Measurements from ENCODE around the gene TAF10. TPM values are rescaled to one million over a fixed set of nuclear protein-coding genes. Genes with fewer than 3 reads are reported as not detected.

Gene TAF10
- total and polyA plus RNA-seq, 5 experiments from 2014 or later: 107 to 332 (median 247) TPM

- POLR2A ChIA-PET: interaction anchor here (1.4 to 3.0 kb wide), 3 partner anchors 11 to 53 kb away, joined by 3 to 12 read pairs (median 7); partner anchors contain the start of genes MRPL17, TAF10 and TPP1
Observed at GRCh38 chr11:6629892-6630631, 18.0 kb upstream of the TAF10 start.

GRCh38 chr11:6629573-6629891 is 17.5 kb upstream of the TAF10 start:
- DNase-seq (no peak), ATAC-seq (no peak)
- H3K36me3 Mint-ChIP-seq: peaks cover 0 to 40% (median 12%) of the 10 kb centered on the region in 3 donors
- POLR2A ChIA-PET: no interaction called here
- no peaks in the 10 kb centered on the region for H3K9me3 Mint-ChIP-seq
- H3K4me3 Mint-ChIP-seq: no peak overlapping the region
- H3K27me3 Mint-ChIP-seq: no peaks in the 10 kb centered on the region
- H3K4me1 Mint-ChIP-seq: peaks cover 10 to 38% (median 20%) of the 10 kb centered on the region in 4 donors
- peak overlapping the region in 1 of 10 donors; percentile 25 for H3K27ac Mint-ChIP-seq

More at GRCh38 chr11:6629892-6630631, 18.0 kb upstream of the TAF10 start:
- ATAC-seq (no peak), DNase-seq (no peak)
- H3K4me3 Mint-ChIP-seq: no peak overlapping the region
- peaks cover 0 to 39% (median 12%) of the 10 kb centered on the region in 3 donors for H3K36me3 Mint-ChIP-seq
- H3K9me3 Mint-ChIP-seq: no peaks in the 10 kb centered on the region
- no peak overlapping the region for H3K27ac Mint-ChIP-seq
- peaks cover 10 to 38% (median 20%) of the 10 kb centered on the region in 4 donors for H3K4me1 Mint-ChIP-seq
- no peaks in the 10 kb centered on the region for H3K27me3 Mint-ChIP-seq

- peaks cover 10 to 38% (median 20%) of the 10 kb centered on the region in 4 donors for H3K4me1 Mint-ChIP-seq
- no peaks in the 10 kb centered on the region for H3K9me3 Mint-ChIP-seq
- H3K36me3 Mint-ChIP-seq: peaks cover 0 to 45% (median 14%) of the 10 kb centered on the region in 3 donors
- peak overlapping the region in 4 of 10 donors; percentile 12 to 84 (median 64) for H3K27ac Mint-ChIP-seq
- ATAC-seq: no peak
- DNase-seq: no peak
- POLR2A ChIA-PET: interaction anchor here (1.8 kb wide), 1 partner anchor 24 kb away, joined by 6 read pairs; no protein-coding TSS in a partner anchor
- no peak overlapping the region for H3K4me3 Mint-ChIP-seq
- H3K27me3 Mint-ChIP-seq: no peaks in the 10 kb centered on the region
Observed at GRCh38 chr11:6628526-6628925, 16.5 kb upstream of the TAF10 start.

- DNase-seq (peak in 4 of 10 donors; percentile 25 to 51 (median 41)), ATAC-seq (peak; percentile 87 to 92)
- Mint-ChIP-seq H3K27ac (peak overlapping the region; percentile 1 to 90 (median 79)), H3K4me3 (peak overlapping the region; percentile 7 to 69 (median 52)), H3K9me3 (no peaks in the 10 kb centered on the region), H3K36me3 (peaks cover 0 to 38% (median 14%) of the 10 kb centered on the region in 3 donors), H3K4me1 (peaks cover 9 to 37% (median 20%) of the 10 kb centered on the region in 4 donors), H3K27me3 (no peaks in the 10 kb centered on the region)
- POLR2A ChIA-PET: interaction anchor here (0.9 to 2.0 kb wide), 4 partner anchors 9 to 38 kb away, joined by 4 to 12 read pairs (median 7); partner anchors contain the start of genes TAF10 and TPP1
Observed at GRCh38 chr11:6627762-6628241, 15.8 kb upstream of the TAF10 start.

GRCh38 chr11:6626971-6627761 is 15.2 kb upstream of the TAF10 start:
- POLR2A ChIA-PET: interaction anchor here (0.9 to 2.0 kb wide), 5 partner anchors 9 to 56 kb away, joined by 3 to 12 read pairs (median 6); partner anchors contain the start of genes MRPL17, TAF10 and TPP1
- Mint-ChIP-seq H3K36me3 (peaks cover 0 to 37% (median 14%) of the 10 kb centered on the region in 3 donors), H3K27me3 (no peaks in the 10 kb centered on the region), H3K9me3 (no peaks in the 10 kb centered on the region), H3K27ac (peak overlapping the region; percentile 1 to 90 (median 79)), H3K4me1 (peaks cover 7 to 31% (median 20%) of the 10 kb centered on the region in 4 donors), H3K4me3 (peak overlapping the region; percentile 7 to 69 (median 52))
- DNase-seq (no peak), ATAC-seq (no peak)

GRCh38 chr11:6625832-6626420 is 13.9 kb upstream of the TAF10 start:
- peak overlapping the region in 1 of 10 donors; percentile 39 for H3K27ac Mint-ChIP-seq
- no peak for ATAC-seq
- no peaks in the 10 kb centered on the region for H3K27me3 Mint-ChIP-seq
- DNase-seq: no peak
- H3K9me3 Mint-ChIP-seq: no peaks in the 10 kb centered on the region
- H3K4me3 Mint-ChIP-seq: no peak overlapping the region
- peaks cover 10 to 30% (median 22%) of the 10 kb centered on the region in 4 donors for H3K4me1 Mint-ChIP-seq
- POLR2A ChIA-PET: interaction anchor here (2.0 kb wide), 1 partner anchor 14 kb away, joined by 12 read pairs; the partner anchor contains the start of gene TAF10
- H3K36me3 Mint-ChIP-seq: peaks cover 0 to 29% (median 8%) of the 10 kb centered on the region in 3 donors

- no peak for DNase-seq
- no peak overlapping the region for H3K4me3 Mint-ChIP-seq
Observed at GRCh38 chr11:6625156-6625831, 13.3 kb upstream of the TAF10 start.

GRCh38 chr11:6623391-6624363 is 11.7 kb upstream of the TAF10 start:
- peak overlapping the region in 1 of 10 donors; percentile 57 for H3K27ac Mint-ChIP-seq

More at GRCh38 chr11:6625156-6625831, 13.3 kb upstream of the TAF10 start:
- POLR2A ChIA-PET: interaction anchor here (1.1 to 5.0 kb wide), 2 partner anchors 13 to 23 kb away, joined by 3 to 27 read pairs; partner anchors contain the start of gene TAF10
- no peak for ATAC-seq
- Mint-ChIP-seq H3K9me3 (no peaks in the 10 kb centered on the region), H3K36me3 (peaks cover 0 to 29% (median 8%) of the 10 kb centered on the region in 3 donors), H3K4me1 (peaks cover 10 to 30% (median 22%) of the 10 kb centered on the region in 4 donors), H3K27ac (peak overlapping the region in 1 of 10 donors; percentile 8), H3K27me3 (no peaks in the 10 kb centered on the region)

GRCh38 chr11:6622261-6623171 is 10.5 kb upstream of the TAF10 start:
- DNase-seq (no peak), ATAC-seq (no peak)
- H3K4me1 Mint-ChIP-seq: peaks cover 7 to 16% (median 12%) of the 10 kb centered on the region in 4 donors
- no peak overlapping the region for H3K4me3 Mint-ChIP-seq
- H3K27ac Mint-ChIP-seq: no peak overlapping the region
- H3K27me3 Mint-ChIP-seq: no peaks in the 10 kb centered on the region
- no peaks in the 10 kb centered on the region for H3K9me3 Mint-ChIP-seq
- H3K36me3 Mint-ChIP-seq: peaks cover 0 to 21% (median 8%) of the 10 kb centered on the region in 3 donors
- POLR2A ChIA-PET: interaction anchor here (0.6 to 5.0 kb wide), 6 partner anchors 10 to 60 kb away, joined by 3 to 27 read pairs (median 6); partner anchors contain the start of genes MRPL17 and TAF10

More at GRCh38 chr11:6623391-6624363, 11.7 kb upstream of the TAF10 start:
- Mint-ChIP-seq H3K36me3 (peaks cover 0 to 21% (median 8%) of the 10 kb centered on the region in 3 donors), H3K4me3 (no peak overlapping the region), H3K9me3 (no peaks in the 10 kb centered on the region), H3K27me3 (no peaks in the 10 kb centered on the region), H3K4me1 (peaks cover 10 to 27% (median 22%) of the 10 kb centered on the region in 4 donors)
- POLR2A ChIA-PET: interaction anchor here (0.8 to 5.0 kb wide), 2 partner anchors 11 to 23 kb away, joined by 3 to 27 read pairs; partner anchors contain the start of gene TAF10
- DNase-seq: no peak
- no peak for ATAC-seq
